Measurements from ENCODE around the gene FASLG. TPM values are rescaled to one million over a fixed set of nuclear protein-coding genes. Genes with fewer than 3 reads are reported as not detected.

FASLG gene
- total RNA-seq, 1 experiment from 2014 or later, result not detected

- TF ChIP-seq ZSCAN18 (CRISPR knock-in tag; IDR thresholded peaks at IDR 0.05), result no peak
- TF ChIP-seq ZNF219 (CRISPR knock-in tag; IDR thresholded peaks at IDR 0.05; ENCODE audit: borderline replicate concordance), result no peak
- TF ChIP-seq ELF4 (CRISPR knock-in tag; IDR thresholded peaks at IDR 0.05; ENCODE audit: low read depth), result no peak
Observed at GRCh38 chr1:172629638-172630037, 29.3 kb upstream of the FASLG start (continued).

- Mint-ChIP-seq H3K9me3 (peaks cover 39% of the 10 kb centered on the region), H3K27ac (no peak overlapping the region), H3K4me1 (peaks cover 4% of the 10 kb centered on the region), H3K27me3 (ENCODE audit: low read depth) (no peaks in the 10 kb centered on the region), H3K36me3 (peaks cover 7% of the 10 kb centered on the region), H3K4me3 (no peak overlapping the region)
- ATAC-seq (no peak), DNase-seq (ENCODE audit: low spot score) (no peak)
- ChIA-PET CTCF (no interaction called here), POLR2A (no interaction called here)
- TF ChIP-seq ELF4 (CRISPR knock-in tag; IDR thresholded peaks at IDR 0.05; ENCODE audit: low read depth), result no peak
- no peak for TF ChIP-seq USF1 (CRISPR knock-in tag; IDR thresholded peaks at IDR 0.05)
- no peak for TF ChIP-seq MAX (CRISPR knock-in tag; IDR thresholded peaks at IDR 0.05)
Observed at GRCh38 chr1:172630056-172630818, 28.7 kb upstream of the FASLG start.

- ATAC-seq (no peak), DNase-seq (ENCODE audit: low spot score) (no peak)
- Mint-ChIP-seq H3K4me1 (peaks cover 4% of the 10 kb centered on the region), H3K9me3 (peaks cover 39% of the 10 kb centered on the region), H3K36me3 (peaks cover 7% of the 10 kb centered on the region), H3K27ac (no peak overlapping the region), H3K4me3 (no peak overlapping the region), H3K27me3 (ENCODE audit: low read depth) (no peaks in the 10 kb centered on the region)
- ChIA-PET CTCF (no interaction called here), POLR2A (no interaction called here)
- TF ChIP-seq AR (CRISPR knock-in tag; IDR thresholded peaks at IDR 0.05) (no peak), FOXK1 (CRISPR knock-in tag; IDR thresholded peaks at IDR 0.05) (no peak), SMAD4 (CRISPR knock-in tag; IDR thresholded peaks at IDR 0.05) (no peak), ATF6 (CRISPR knock-in tag; IDR thresholded peaks at IDR 0.05) (no peak), NR3C1 (CRISPR knock-in tag; conservative IDR thresholded peaks at IDR 0.05; ENCODE audit: low read depth) (no peak), ESRRA (CRISPR knock-in tag; IDR thresholded peaks at IDR 0.05; ENCODE audit: borderline replicate concordance) (no peak), CBFB (CRISPR knock-in tag; IDR thresholded peaks at IDR 0.05; ENCODE audit: low read depth) (no peak), ZBTB21 (CRISPR knock-in tag; IDR thresholded peaks at IDR 0.05; ENCODE audit: borderline replicate concordance) (no peak), MXD4 (CRISPR knock-in tag; IDR thresholded peaks at IDR 0.05; ENCODE audit: borderline replicate concordance) (no peak), CDX4 (CRISPR knock-in tag; IDR thresholded peaks at IDR 0.05; ENCODE audit: borderline replicate concordance) (no peak), CREB1 (CRISPR knock-in tag; IDR thresholded peaks at IDR 0.05) (no peak), E2F1 (CRISPR knock-in tag; IDR thresholded peaks at IDR 0.05) (no peak), ZNF423 (CRISPR knock-in tag; IDR thresholded peaks at IDR 0.05) (no peak), SP1 (CRISPR knock-in tag; conservative IDR thresholded peaks at IDR 0.05) (no peak), ZNF281 (CRISPR knock-in tag; IDR thresholded peaks at IDR 0.05) (no peak), NR1H2 (CRISPR knock-in tag; IDR thresholded peaks at IDR 0.05) (no peak)
Observed at GRCh38 chr1:172630868-172631267, 28.0 kb upstream of the FASLG start.

Measured in WTC11 (cell line).